OCI-LY7 (cell line): ENCODE data around the gene SASH1. TPM values are rescaled to one million over a fixed set of nuclear protein-coding genes. Genes with fewer than 3 reads are reported as not detected.
"Not testable (repeated sequence)": the region's sequence is repeated elsewhere in the genome, so short reads cannot be mapped to it uniquely, and the experiment has no call there.

ENCODE experiments used
- BruUV-seq: library from RNA; stranded (reverse); fragments of 400-500 nt; replicated peaks from 2 replicates; lab custom pipeline; 2021; lab: Mats Ljungman, UMichigan
- CTCF ChIA-PET: fragments of 300-600 bp; sonication (Branson Sonifier 250); formaldehyde crosslinking; loops from one replicate; lab custom pipeline; 2022; ENCODE audit warnings: antibody characterized with exemption; ENCODE audit not compliant: unreplicated experiment; lab: Charles Lee
- POLR2A ChIA-PET: fragments of 300-600 bp; sonication (Branson Sonifier 250); formaldehyde crosslinking; loops from one replicate; lab custom pipeline; 2022; ENCODE audit warnings: antibody characterized with exemption; lab: Charles Lee
- DNase-seq: peaks from one replicate; pipeline ENCODE4 v3.0.0-alpha.2; 2015; ENCODE audit warnings: low spot score
- H2AFZ ChIP-seq: fragments of 200-600 bp; sonication (generic), shearing (Covaris generic); 2 replicates; pipeline ENCODE4 v1.6.1; 2014; ENCODE audit warnings: mild to moderate bottlenecking, antibody characterized with exemption, low read length, moderate library complexity
- H3K27ac ChIP-seq: fragments of 200-600 bp; sonication (generic); 2 replicates; pipeline ENCODE4 v1.5.1; 2014; ENCODE audit warnings: mixed run types, low read depth, mild to moderate bottlenecking, moderate library complexity, low read length, inconsistent platforms; ENCODE audit not compliant: poor library complexity, severe bottlenecking
- H3K36me3 ChIP-seq: fragments of 200-600 bp; sonication (generic); 2 replicates; pipeline ENCODE4 v1.6.1; 2014; ENCODE audit warnings: mild to moderate bottlenecking, antibody characterized with exemption, low read length, moderate library complexity, mixed read lengths; ENCODE audit not compliant: insufficient read depth
- H3K4me1 ChIP-seq: fragments of 200-600 bp; sonication (generic); 2 replicates; pipeline ENCODE4 v1.5.1; 2014; ENCODE audit warnings: mild to moderate bottlenecking, low read length; ENCODE audit not compliant: insufficient read depth, poor library complexity, severe bottlenecking
- H3K4me2 ChIP-seq: fragments of 200-600 bp; sonication (generic); 2 replicates; pipeline ENCODE4 v1.6.1; 2014; ENCODE audit warnings: mild to moderate bottlenecking, low read length
- H3K4me3 ChIP-seq: fragments of 200-600 bp; sonication (generic); 2 replicates; pipeline ENCODE4 v1.5.1; 2014; ENCODE audit warnings: mild to moderate bottlenecking, low read depth, low read length; ENCODE audit not compliant: poor library complexity, severe bottlenecking
- H3K79me2 ChIP-seq: fragments of 200-600 bp; sonication (generic); 2 replicates; pipeline ENCODE4 v1.6.1; 2016; ENCODE audit warnings: low read depth, mild to moderate bottlenecking, low read length, moderate library complexity, mixed read lengths; ENCODE audit not compliant: insufficient read depth
- H3K9me2 ChIP-seq: fragments of 200-600 bp; sonication (generic); 2 replicates; pipeline ENCODE4 v1.6.1; 2016; ENCODE audit warnings: mild to moderate bottlenecking, low read length, mixed read lengths; ENCODE audit not compliant: insufficient read depth
- H3K9me3 ChIP-seq: fragments of 200-600 bp; sonication (generic); 2 replicates; pipeline ENCODE4 v1.6.1; 2014; ENCODE audit warnings: mild to moderate bottlenecking, mixed run types, low read length, mixed read lengths
- H4K20me1 ChIP-seq: fragments of 200-600 bp; sonication (generic); 2 replicates; pipeline ENCODE4 v1.6.1; 2014; ENCODE audit warnings: mild to moderate bottlenecking, antibody characterized with exemption, low read length, moderate library complexity, mixed read lengths; ENCODE audit not compliant: insufficient read depth
- EZH2phosphoT487 ChIP-seq: fragments of 200-600 bp; sonication (generic); IDR thresholded peaks from 2 replicates; pipeline ENCODE4 v1.6.1; 2018; ENCODE audit warnings: low read depth, borderline replicate concordance, mild to moderate bottlenecking, mixed run types, antibody characterized with exemption, low read length, moderate library complexity, mixed read lengths
- intact Hi-C: fragments of 100-400 bp; cut with micrococcal nuclease; formaldehyde crosslinking; loops from one replicate; pipeline ENCODE4 v1.10.0; 2022; ENCODE audit not compliant: unreplicated experiment
- total RNA-seq, 2 experiments: library from RNA; depleted of rRNA in 1 of 2; stranded (reverse); fragments of >200 nt in 1 of 2; shearing (Covaris generic) in 1 of 2; gene quantifications; 2 replicates each; pipeline ENCODE4 v1.2.3, GENCODE V29; 2014 to 2022
- TF ChIP-seq, protein P1 (sequence below): fragments of 200-600 bp; sonication (generic); conservative IDR thresholded peaks from 2 replicates; pipeline ENCODE4 v1.5.1; 2014; ENCODE audit warnings: mild to moderate bottlenecking, antibody characterized with exemption, low read length, moderate library complexity, mixed read lengths

SASH1 gene
- total RNA-seq, 2 experiments from 2014 or later, result not detected

DNA sequence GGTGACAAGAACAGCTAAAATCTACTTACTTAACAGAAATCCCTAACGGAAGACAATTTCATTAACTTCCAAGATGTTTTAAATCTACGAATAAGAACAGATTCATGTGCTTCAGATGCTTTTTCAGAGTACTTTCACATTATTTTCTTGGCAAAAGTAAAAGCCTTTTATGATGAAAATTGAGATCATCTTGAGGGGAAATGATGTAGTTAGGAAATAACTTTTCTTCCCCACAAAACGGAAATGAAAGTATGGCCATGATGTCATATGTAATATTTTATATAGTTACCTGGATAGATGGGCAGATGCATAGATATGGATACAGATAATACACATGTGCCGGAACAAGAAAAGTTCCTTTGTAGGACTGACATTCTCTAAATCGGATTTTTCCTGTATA lies 32.8 kb downstream of the SASH1 start:
- intact Hi-C loops, result no loop called here
- Histone ChIP-seq H4K20me1 (no peaks in the 10 kb centered on the region), H3K9me3 (no peaks in the 10 kb centered on the region), H3K4me2 (no peak overlapping the region), H3K27ac (no peak overlapping the region), H2AFZ (no peak overlapping the region), H3K9me2 (no peaks in the 10 kb centered on the region), H3K36me3 (no peaks in the 10 kb centered on the region), H3K4me3 (no peak overlapping the region), H3K79me2 (no peaks in the 10 kb centered on the region), H3K4me1 (no peaks in the 10 kb centered on the region)
- no TSS peak for BruUV-seq
- DNase-seq, result no peak
- TF ChIP-seq, protein P1, sequence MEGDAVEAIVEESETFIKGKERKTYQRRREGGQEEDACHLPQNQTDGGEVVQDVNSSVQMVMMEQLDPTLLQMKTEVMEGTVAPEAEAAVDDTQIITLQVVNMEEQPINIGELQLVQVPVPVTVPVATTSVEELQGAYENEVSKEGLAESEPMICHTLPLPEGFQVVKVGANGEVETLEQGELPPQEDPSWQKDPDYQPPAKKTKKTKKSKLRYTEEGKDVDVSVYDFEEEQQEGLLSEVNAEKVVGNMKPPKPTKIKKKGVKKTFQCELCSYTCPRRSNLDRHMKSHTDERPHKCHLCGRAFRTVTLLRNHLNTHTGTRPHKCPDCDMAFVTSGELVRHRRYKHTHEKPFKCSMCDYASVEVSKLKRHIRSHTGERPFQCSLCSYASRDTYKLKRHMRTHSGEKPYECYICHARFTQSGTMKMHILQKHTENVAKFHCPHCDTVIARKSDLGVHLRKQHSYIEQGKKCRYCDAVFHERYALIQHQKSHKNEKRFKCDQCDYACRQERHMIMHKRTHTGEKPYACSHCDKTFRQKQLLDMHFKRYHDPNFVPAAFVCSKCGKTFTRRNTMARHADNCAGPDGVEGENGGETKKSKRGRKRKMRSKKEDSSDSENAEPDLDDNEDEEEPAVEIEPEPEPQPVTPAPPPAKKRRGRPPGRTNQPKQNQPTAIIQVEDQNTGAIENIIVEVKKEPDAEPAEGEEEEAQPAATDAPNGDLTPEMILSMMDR, result no peak
- TF ChIP-seq EZH2phosphoT487, result no peak
- ChIA-PET CTCF (no interaction called here), POLR2A (no interaction called here)

DNA sequence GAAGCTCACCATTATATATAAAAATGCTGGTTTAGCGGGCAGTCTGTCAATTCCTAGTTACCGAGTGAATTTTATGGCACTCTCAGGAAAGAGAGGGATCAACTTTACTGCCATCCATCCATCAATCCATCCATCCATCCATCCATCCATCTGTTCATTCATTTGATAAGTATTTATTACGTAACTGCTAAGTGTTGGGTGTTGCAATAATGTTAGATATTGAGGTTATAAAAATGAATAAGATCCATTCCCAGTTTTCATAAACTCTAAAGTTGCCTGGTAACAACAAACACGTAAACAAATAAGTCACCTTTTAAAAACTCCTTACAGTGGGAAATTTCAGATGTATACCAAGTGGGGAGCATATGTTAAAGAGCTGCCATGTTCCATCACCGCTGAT lies 36.8 kb downstream of the SASH1 start:
- no peak for DNase-seq

DNA sequence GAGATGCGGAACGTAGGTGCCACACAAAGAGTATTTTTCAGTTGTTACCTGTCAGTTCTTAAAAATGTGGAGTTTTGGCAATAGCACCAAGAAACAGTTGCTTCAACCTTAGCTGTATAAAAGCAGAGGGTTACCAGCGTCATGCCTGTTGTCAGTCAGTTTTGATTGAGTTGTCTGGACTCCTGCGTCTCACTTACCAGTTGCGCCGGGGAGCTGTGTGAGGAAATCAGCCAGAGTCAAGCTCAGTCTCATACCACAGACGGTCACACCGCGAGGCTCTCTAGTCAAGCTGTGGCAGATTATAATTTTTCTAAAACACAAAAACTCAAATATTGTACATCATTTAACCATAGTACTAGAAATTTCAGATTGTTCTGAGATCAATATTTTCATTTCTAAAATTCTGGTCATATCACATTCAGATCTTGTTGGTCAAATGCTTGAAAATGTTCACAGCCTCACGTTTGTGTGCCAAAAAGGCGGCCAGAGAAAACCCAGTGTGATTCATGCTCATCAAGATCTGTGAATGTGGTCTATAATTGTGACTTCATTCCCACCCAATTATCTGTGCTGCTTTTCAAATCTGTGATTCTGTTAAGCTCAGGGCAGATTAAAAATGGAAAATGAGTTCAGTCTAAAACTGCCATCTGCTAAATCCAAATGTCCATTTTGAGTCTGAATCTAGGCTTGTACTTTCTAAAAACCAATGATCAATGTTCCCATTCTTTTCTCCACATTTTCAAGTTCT lies 37.5 kb downstream of the SASH1 start:
- Histone ChIP-seq H3K36me3 (no peaks in the 10 kb centered on the region), H3K4me3 (no peak overlapping the region), H4K20me1 (no peaks in the 10 kb centered on the region), H3K27ac (no peak overlapping the region), H2AFZ (no peak overlapping the region), H3K79me2 (no peaks in the 10 kb centered on the region), H3K4me1 (no peaks in the 10 kb centered on the region), H3K9me2 (no peaks in the 10 kb centered on the region), H3K4me2 (no peak overlapping the region), H3K9me3 (no peaks in the 10 kb centered on the region)
- BruUV-seq, result no TSS peak
- CTCF ChIA-PET, result no interaction called here
- TF ChIP-seq EZH2phosphoT487, result no peak
- TF ChIP-seq, protein P1, result no peak
- POLR2A ChIA-PET, result no interaction called here
- DNase-seq, result no peak
- intact Hi-C loops, result no loop called here

More for the DNA sequence above, 36.8 kb downstream of the SASH1 start:
- H3K9me2 ChIP-seq, result no peaks in the 10 kb centered on the region
- H3K9me3 ChIP-seq, result no peaks in the 10 kb centered on the region
- no peak overlapping the region for H2AFZ ChIP-seq
- CTCF ChIA-PET, result no interaction called here
- TF ChIP-seq, protein P1, result no peak
- TF ChIP-seq EZH2phosphoT487, result no peak
- no TSS peak for BruUV-seq
- no peaks in the 10 kb centered on the region for H3K79me2 ChIP-seq
- no peaks in the 10 kb centered on the region for H3K36me3 ChIP-seq
- no peaks in the 10 kb centered on the region for H3K4me1 ChIP-seq
- H3K27ac ChIP-seq, result no peak overlapping the region
- POLR2A ChIA-PET, result no interaction called here
- H3K4me3 ChIP-seq, result no peak overlapping the region
- intact Hi-C loops, result no loop called here
- H4K20me1 ChIP-seq, result no peaks in the 10 kb centered on the region
- no peak overlapping the region for H3K4me2 ChIP-seq

DNA sequence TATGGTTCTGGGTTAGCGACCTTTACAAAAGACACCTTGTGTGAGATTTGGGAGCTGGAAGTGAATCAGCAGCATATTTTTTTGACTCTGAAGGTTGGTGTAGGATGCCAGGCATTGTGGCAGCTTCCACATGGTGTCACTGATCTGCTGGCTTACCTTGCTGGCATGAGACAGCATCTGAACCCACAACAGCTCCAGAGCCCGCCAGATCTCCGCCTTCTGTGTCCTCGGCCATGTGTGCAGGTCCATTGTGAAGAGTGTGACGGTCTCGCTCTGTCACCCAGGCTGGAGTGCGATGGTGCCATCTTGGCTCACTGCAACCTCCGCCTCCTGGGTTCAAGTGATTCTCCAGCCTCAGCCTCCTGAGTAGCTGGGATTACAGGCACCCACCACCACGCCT lies 39.4 kb downstream of the SASH1 start:
- H3K79me2 ChIP-seq, result not testable (repeated sequence)

More for the DNA sequence above, 39.4 kb downstream of the SASH1 start:
- intact Hi-C loops, H3K9me2 ChIP-seq, POLR2A ChIA-PET, H3K4me1 ChIP-seq, H3K36me3 ChIP-seq, BruUV-seq, H3K9me3 ChIP-seq, H3K4me2 ChIP-seq, CTCF ChIA-PET, H4K20me1 ChIP-seq, H3K27ac ChIP-seq, H3K4me3 ChIP-seq, DNase-seq, H2AFZ ChIP-seq: not testable (repeated sequence)
